K562 (cell line): ENCODE results near the gene ZEB2. TPM values are rescaled to one million over a fixed set of nuclear protein-coding genes. Genes with fewer than 3 reads are reported as not detected.

Source experiments
- BDP1 ChIP-seq: IDR thresholded peaks from 3 replicates; pipeline ENCODE4 v1.6.1; 2011; ENCODE audit not compliant: insufficient read length, insufficient read depth
- EP400 ChIP-seq: fragments of 450-650 bp; IDR thresholded peaks from 2 replicates; pipeline ENCODE4 v1.6.1; 2017; ENCODE audit warnings: antibody characterized with exemption, mild to moderate bottlenecking, moderate library complexity
- FOXA3 ChIP-seq, 2 experiments: fragments of 450-650 bp in 1 of 2; sonication (generic) in 1 of 2; formaldehyde crosslinking; IDR thresholded peaks in 1 of 2; conservative IDR thresholded peaks in 1 of 2; 2 replicates each; pipeline versions ENCODE4 v1.4.0 to v1.8.0; 2020 to 2022; ENCODE audit warnings: mild to moderate bottlenecking in 2 of 2, missing genetic modification reagents in 1 of 2
- KLF16 ChIP-seq: IDR thresholded peaks from 2 replicates; pipeline ENCODE4 v1.6.1; 2016; ENCODE audit warnings: antibody characterized with exemption
- MAZ ChIP-seq, 2 experiments: fragments of 450-650 bp in 1 of 2; sonication (generic) in 1 of 2; formaldehyde crosslinking; IDR thresholded peaks in 1 of 2; conservative IDR thresholded peaks in 1 of 2; 2 replicates each; pipeline versions ENCODE4 v1.4.0 to v1.5.0; 2020; ENCODE audit warnings: mild to moderate bottlenecking in 1 of 2, missing genetic modification reagents in 1 of 2
- RBFOX2 ChIP-seq: fragments of 200-400 bp; formaldehyde crosslinking; IDR thresholded peaks from 2 replicates; pipeline ENCODE4 v1.6.1; 2017; ENCODE audit warnings: low read depth, mild to moderate bottlenecking, low read length, moderate library complexity
- ZFP36 ChIP-seq: fragments of 150-350 bp; IDR thresholded peaks from 2 replicates; pipeline ENCODE4 v1.6.1; 2018; ENCODE audit warnings: low read length, low read depth; ENCODE audit not compliant: partially characterized antibody
- ZNF584 ChIP-seq: fragments of 200-800 bp; sonication (Bioruptor generic); IDR thresholded peaks from 2 replicates; pipeline ENCODE4 v1.6.1; 2016; ENCODE audit warnings: low read depth, mild to moderate bottlenecking, missing genetic modification characterization, missing compliant biosample characterization
- polyA plus RNA-seq, 8 experiments: library from polyadenylated mRNA; depleted of rRNA in 4 of 8; stranded (reverse) in 5 of 8; unstranded in 3 of 8; fragments of >200 nt; fragmentation: Nextera tagmentation in 2 of 8; fragmentation: Illumina TruSeq in 1 of 8; extraction: Ambion mirVana in 2 of 8; extraction: Trizol in 1 of 8; gene quantifications; 2 replicates each; pipeline versions ENCODE4 v1.2.1 to v1.2.3, GENCODE V29; 2011 to 2014; ENCODE audit warnings: inconsistent platforms in 1 of 8, missing spikeins in 1 of 8
- total RNA-seq, 7 experiments: library from RNA; depleted of rRNA in 6 of 7; stranded (reverse); fragments of >200 nt in 6 of 7; fragmentation: Illumina TruSeq in 2 of 7; extraction: Trizol in 2 of 7; gene quantifications; 2 replicates each; pipeline versions ENCODE4 v1.2.1 to v1.2.3, GENCODE V29; 2011 to 2021; ENCODE audit warnings: low replicate concordance in 1 of 7
- TF ChIP-seq, protein P1 (sequence below): sonication (generic); formaldehyde crosslinking; IDR thresholded peaks from 2 replicates; pipeline ENCODE4 v1.8.1; 2023; ENCODE audit warnings: mild to moderate bottlenecking, missing genetic modification reagents
- TF ChIP-seq, protein P2 (sequence below), 3 experiments: fragments of 200-800 bp in 1 of 3; fragments of 250-450 bp in 1 of 3; fragments of 450-650 bp in 1 of 3; sonication (Bioruptor Pico) in 1 of 3; sonication (Bioruptor generic) in 1 of 3; formaldehyde crosslinking in 1 of 3; IDR thresholded peaks; 2 replicates each; pipeline versions ENCODE4 v1.6.1 to v1.8.0; 2016 to 2022; ENCODE audit warnings: mild to moderate bottlenecking in 2 of 3, missing genetic modification characterization in 2 of 3, missing compliant biosample characterization in 1 of 3, moderate library complexity in 1 of 3
- TF ChIP-seq, protein P3 (sequence below): fragments of 200-800 bp; sonication (Bioruptor generic); IDR thresholded peaks from 2 replicates; pipeline ENCODE4 v1.6.1; 2017; ENCODE audit warnings: missing genetic modification characterization, missing compliant biosample characterization
- TF ChIP-seq, protein P4 (sequence below): fragments of 250-450 bp; sonication (Bioruptor Pico); IDR thresholded peaks from 2 replicates; pipeline ENCODE4 v1.5.0; 2021; ENCODE audit warnings: mild to moderate bottlenecking, moderate library complexity

ZEB2 gene
- total and polyA plus RNA-seq, 9 of the 15 experiments (the other 6 are each of a cell fraction or from before 2014, with no cell fraction given) = 15.1 to 113 (median 72.3) TPM

DNA sequence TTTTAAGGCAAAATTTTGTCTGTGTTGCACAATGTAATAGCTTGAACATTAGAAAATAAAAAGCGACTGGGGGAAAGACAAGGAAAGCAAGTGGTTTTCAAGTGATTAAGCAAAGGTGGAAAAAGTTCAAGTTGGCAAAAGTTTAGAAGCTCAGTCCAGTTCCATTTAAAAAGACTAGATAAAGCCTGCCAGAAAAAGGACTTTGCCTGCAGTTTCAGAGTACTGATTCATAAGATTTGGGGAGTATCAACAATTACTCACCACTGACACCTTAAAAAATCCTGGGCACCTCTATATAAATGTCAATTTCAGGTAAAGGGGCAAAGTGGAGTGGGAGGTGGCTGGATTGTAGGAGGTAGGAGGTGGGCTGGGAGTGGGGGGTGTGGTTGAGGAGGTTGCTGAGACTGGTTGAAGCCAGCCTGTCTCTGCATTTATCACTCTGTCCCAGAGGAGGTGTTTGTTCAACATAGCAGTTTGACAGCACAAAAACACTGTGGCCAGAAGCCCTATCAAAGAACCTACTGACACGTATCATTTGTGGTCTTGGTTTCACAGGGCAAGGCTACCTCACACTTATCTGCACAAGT is 14.6 kb downstream of the ZEB2 start (continued):
- TF ChIP-seq, protein P1, sequence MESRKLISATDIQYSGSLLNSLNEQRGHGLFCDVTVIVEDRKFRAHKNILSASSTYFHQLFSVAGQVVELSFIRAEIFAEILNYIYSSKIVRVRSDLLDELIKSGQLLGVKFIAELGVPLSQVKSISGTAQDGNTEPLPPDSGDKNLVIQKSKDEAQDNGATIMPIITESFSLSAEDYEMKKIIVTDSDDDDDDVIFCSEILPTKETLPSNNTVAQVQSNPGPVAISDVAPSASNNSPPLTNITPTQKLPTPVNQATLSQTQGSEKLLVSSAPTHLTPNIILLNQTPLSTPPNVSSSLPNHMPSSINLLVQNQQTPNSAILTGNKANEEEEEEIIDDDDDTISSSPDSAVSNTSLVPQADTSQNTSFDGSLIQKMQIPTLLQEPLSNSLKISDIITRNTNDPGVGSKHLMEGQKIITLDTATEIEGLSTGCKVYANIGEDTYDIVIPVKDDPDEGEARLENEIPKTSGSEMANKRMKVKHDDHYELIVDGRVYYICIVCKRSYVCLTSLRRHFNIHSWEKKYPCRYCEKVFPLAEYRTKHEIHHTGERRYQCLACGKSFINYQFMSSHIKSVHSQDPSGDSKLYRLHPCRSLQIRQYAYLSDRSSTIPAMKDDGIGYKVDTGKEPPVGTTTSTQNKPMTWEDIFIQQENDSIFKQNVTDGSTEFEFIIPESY (CRISPR knock-in tag) = no peak
- TF ChIP-seq EP400 (no peak), FOXA3 (CRISPR knock-in tag; conservative IDR thresholded peaks at IDR 0.05 in 1 of 2, IDR thresholded peaks at IDR 0.05 in 1 of 2) (no peak), BDP1 (no peak), ZNF584 (CRISPR knock-in tag) (no peak), RBFOX2 (no peak; the same call in 1 of the 2 replicates), MAZ (CRISPR knock-in tag; conservative IDR thresholded peaks at IDR 0.05 in 1 of 2, IDR thresholded peaks at IDR 0.05 in 1 of 2) (0 out of 4 replicates have a peak, but pooled peaks of 1 of the 2 experiments have one; percentile 18), KLF16 (peak; percentile 92), ZFP36 (no peak)
- TF ChIP-seq, protein P2, sequence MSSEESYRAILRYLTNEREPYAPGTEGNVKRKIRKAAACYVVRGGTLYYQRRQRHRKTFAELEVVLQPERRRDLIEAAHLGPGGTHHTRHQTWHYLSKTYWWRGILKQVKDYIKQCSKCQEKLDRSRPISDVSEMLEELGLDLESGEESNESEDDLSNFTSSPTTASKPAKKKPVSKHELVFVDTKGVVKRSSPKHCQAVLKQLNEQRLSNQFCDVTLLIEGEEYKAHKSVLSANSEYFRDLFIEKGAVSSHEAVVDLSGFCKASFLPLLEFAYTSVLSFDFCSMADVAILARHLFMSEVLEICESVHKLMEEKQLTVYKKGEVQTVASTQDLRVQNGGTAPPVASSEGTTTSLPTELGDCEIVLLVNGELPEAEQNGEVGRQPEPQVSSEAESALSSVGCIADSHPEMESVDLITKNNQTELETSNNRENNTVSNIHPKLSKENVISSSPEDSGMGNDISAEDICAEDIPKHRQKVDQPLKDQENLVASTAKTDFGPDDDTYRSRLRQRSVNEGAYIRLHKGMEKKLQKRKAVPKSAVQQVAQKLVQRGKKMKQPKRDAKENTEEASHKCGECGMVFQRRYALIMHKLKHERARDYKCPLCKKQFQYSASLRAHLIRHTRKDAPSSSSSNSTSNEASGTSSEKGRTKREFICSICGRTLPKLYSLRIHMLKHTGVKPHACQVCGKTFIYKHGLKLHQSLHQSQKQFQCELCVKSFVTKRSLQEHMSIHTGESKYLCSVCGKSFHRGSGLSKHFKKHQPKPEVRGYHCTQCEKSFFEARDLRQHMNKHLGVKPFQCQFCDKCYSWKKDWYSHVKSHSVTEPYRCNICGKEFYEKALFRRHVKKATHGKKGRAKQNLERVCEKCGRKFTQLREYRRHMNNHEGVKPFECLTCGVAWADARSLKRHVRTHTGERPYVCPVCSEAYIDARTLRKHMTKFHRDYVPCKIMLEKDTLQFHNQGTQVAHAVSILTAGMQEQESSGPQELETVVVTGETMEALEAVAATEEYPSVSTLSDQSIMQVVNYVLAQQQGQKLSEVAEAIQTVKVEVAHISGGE (CRISPR knock-in tag; IDR thresholded peaks at IDR 0.05) = no peak
- TF ChIP-seq, protein P3, sequence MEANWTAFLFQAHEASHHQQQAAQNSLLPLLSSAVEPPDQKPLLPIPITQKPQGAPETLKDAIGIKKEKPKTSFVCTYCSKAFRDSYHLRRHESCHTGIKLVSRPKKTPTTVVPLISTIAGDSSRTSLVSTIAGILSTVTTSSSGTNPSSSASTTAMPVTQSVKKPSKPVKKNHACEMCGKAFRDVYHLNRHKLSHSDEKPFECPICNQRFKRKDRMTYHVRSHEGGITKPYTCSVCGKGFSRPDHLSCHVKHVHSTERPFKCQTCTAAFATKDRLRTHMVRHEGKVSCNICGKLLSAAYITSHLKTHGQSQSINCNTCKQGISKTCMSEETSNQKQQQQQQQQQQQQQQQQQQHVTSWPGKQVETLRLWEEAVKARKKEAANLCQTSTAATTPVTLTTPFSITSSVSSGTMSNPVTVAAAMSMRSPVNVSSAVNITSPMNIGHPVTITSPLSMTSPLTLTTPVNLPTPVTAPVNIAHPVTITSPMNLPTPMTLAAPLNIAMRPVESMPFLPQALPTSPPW = peak; percentile 54; the same call in 1 of the 2 replicates
- TF ChIP-seq, protein P4, sequence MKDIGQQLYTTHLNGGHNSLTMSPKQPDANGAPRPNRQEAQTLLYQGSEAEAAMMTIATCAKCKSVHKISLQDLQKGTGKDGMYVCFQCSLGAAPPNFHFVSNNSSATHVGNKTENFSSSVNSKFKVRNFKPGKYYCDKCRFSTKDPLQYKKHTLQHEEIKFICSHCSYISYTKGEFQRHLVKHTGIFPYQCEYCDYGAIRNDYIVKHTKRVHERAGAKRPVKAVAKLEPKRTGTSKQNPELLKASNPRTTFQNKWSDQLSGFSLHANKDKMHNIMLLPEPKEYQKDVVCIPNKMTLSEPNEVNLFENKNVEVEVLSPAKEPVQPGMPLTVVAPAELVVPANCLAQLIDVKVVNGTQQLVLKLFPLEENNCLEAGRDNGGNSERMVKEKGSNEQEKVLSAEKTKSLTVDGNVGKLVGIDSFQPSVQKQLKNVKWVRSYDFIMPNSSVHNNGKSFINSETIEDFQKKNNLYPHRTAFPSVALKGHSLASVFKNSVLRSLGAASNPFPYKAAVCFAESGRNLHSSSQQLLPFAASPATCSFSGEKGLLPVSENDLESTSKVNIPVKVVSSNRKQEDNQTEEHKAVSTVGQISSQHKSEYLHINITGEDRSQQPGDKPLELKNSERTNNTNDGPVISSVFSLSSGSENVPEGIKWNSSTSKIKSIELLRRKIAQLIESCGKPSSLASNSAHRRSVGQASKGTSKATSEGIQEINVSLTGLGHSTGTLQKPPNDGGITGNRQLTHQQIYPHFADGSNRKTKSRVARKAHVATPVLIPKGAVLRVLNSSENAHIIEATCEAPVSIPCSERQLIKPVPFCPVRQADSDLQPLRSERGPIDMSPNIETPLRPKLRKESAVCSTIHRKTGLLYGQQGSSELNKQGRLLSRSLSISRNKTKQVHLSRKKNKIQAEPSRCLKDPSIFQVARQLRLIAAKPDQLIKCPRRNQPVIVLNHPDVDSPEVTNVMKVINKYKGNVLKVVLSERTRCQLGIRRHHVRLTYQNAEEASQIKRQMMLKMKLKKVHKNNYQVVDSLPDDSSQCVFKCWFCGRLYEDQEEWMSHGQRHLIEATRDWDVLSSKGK (CRISPR knock-in tag) = no peak
